Activated naive CD8-positive, alpha-beta T cell treated with anti-CD3 and anti-CD28 coated beads, Interleukin-2, amount 50 U/mL, for 16 hours (primary cell): Measurements from ENCODE around the gene ADAMTS20.

Experiments used
- DNase-seq: peaks from one replicate; pipeline ENCODE4 v3.0.0-alpha.2; 2020; ENCODE audit warnings: low read depth, low spot score

The ADAMTS20 gene

DNA sequence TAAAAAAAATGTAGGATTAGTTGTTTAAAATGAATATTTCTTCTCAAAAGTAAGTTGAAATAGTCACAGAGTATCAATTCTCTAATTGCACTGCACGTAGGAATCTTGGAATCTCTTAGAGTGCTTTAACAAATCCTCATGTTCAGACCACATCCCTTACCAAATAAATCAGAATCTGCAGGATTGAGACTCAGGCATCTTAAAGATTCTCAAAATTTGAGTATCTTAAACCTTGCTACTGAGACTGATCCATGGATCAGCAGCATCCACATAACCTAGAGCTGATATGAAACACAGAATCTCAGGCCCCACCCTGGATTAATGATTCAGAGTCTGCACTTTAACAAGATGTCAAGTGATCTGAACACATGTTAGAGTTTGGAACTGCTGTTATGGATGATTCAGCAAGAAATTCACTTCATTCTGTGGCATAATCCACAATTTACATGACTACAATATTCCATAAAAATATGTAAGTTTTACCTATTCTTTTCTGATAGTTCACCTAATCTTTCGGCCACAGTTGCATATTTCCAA lies 58.7 kb downstream of the ADAMTS20 start:
- no peak for DNase-seq

GRCh38 chr12:43482311-43483085 lies 69.5 kb downstream of the ADAMTS20 start:
- DNase-seq = no peak

GRCh38 chr12:43480591-43480990 lies 71.4 kb downstream of the ADAMTS20 start:
- no peak for DNase-seq

- no peak for DNase-seq
These were observed 89.3 kb downstream of the ADAMTS20 start for GRCh38 chr12:43462741-43463140.

- DNase-seq = no peak
These were observed 89.9 kb downstream of the ADAMTS20 start for GRCh38 chr12:43462080-43462479.

DNA sequence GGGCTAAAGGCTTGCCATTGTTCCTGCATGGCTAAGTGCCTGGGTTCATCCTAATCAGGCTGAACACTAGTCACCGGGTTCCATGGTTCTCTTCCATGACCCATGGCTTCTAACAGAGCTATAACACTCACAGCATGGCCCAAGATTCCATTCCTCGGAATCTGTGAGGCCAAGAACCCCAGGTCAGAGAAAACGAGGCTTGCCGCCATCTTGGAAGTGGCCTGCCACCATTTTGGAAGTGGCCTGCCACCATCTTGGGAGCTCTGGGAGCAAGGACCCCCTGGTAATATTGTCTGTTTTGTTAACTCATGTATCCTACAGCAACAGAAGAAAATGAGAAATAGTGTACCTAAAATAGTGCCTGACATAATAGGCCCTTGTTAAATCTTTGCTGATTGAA lies 92.7 kb downstream of the ADAMTS20 start:
- DNase-seq = no peak

DNA sequence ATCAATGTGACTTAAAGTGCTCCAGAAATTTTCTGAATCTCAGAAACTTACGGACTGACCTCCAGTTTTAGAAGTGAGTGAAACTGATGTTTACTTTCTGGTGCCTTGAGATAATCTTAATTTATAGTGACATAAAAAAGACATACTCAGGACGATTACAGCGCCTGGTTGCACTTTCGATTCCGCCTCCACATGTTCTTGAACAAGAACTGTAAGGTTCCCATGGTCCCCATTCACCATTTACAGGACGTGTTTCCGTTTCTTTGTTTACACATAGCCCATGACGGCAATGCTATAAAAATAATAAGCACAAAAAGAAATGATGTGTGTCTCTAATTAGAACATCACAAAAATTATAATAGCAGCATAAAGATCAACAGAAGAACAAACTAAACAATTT lies 98.2 kb downstream of the ADAMTS20 start:
- no peak for DNase-seq

DNA sequence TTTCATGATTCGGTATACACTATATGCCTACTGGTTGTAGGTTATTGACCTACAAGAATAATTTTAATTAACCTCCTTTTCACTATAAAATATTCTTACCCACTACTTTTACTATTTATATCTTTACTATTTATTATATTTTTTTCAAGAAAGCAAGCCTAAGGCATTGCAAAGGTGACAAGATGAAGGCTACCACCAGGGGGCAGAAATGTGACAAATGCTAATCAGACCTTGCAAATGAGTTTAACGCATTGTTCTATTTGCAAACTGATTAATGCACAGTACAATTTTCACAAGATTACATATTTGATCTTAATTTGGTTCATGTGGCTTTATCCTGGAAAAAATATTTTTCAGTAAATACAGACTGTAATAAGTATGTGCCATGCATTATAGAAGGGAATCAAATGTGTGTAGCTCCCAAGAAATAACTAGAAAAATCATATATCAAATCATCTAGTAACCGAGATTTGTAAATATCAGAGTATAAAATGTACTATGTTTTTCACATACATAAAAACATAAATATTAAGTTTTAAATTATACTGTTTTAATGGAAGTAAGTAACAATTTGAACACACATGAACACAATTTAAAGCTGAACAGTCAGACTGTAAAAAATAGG lies 107.0 kb downstream of the ADAMTS20 start:
- peak; percentile 6 for DNase-seq

DNA sequence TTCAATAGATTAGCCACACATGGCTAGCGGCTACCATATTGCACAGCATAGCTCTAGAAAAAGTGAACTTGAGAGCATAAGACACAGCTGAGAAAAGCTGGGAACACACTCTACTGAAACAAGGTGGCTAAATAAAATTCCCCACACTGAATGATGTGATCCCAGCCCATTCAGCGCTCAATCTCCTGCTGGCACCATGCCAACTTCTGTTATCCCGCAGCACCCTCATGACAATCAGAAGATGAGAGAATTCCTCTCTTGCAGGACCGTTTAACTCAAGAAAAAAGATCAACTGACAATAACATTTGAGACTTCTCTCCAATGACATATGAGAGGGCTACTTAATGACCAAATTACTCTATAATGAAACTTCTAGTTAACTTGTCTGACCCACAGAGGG lies 115.4 kb downstream of the ADAMTS20 start:
- DNase-seq = no peak

DNA sequence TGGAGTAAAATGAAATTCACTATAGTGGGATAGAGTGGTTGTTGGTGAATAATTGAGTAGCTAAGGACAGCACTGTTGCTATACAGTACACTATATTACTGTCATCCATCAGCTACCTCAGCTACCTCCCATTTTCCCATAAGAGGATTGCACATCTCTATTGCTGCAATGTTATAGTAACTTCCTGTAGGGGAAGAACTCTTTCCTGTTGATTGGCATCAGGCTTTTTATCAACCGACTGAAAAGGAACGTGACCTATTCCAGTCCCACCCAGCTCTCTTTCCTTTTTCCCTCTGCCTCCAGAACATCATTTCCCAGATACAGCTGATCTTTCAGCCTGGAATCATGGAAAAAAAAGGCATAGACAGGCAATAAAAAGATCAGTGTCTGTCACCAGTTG lies 117.4 kb downstream of the ADAMTS20 start:
- no peak for DNase-seq

DNA sequence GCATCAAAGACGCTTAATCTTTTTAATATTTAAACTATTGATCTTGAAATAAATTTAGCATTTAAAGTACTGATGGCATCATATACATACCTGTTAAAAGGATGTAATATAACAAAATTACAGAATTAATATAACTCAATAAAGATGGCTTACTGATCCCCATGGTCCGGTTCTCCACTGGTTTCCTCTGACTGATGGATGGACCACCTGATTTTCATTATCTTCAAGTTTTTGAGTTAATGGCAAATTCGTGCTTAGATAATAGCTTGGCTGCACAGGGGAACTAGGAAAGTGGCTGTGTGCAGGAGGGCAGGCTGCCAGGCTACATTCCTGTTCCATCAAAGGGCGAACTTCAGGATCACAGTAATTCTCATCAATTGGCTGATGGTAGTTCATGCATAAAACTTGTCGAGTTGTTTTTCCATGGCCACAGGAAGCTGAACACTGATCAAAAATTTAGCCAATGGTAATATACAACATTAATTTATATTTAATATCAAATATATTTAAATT lies 123.9 kb downstream of the ADAMTS20 start:
- DNase-seq = no peak

- no peak for DNase-seq
These were observed 126.6 kb downstream of the ADAMTS20 start for GRCh38 chr12:43425361-43425760.

- DNase-seq = no peak
These were observed 135.0 kb downstream of the ADAMTS20 start for GRCh38 chr12:43416981-43417380.

DNA sequence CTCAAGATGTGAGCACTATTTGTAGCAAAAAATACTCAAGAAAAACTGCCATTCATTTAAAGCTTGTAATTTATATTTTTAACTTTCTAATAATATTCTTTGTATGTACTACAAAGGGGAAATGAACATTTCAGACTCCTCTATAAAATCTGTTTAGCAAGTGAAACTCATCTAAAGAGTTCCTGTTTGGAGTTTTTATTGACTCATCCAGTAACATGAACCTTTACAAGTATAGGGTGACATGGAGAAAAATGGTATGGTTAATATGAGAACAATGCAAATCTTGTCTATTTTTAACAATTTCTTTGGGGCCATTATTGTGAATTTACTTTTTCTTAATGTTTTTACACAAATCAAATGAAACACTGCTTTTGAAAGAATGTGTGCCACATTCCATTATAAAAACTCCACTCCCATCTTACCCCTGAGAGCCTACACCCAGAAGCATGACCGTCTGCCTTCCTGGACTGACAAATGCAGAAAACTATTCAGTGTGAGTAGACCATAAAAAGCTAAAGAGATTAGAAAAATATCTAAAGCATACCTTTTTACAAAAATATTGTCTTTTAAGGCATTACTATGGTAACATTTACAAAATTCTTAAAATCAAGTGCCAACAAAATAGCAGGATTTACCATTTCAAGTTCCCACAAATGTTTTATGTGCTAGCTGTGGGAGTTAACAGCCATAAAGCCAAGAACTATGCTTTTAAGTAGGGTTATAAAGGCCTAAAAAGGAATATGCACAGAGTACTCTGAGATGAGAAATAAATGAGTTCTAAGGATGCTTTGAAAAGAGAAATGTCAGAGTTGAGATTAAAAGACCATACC lies 144.0 kb downstream of the ADAMTS20 start:
- no peak for DNase-seq

GRCh38 chr12:43406801-43407200 lies 145.2 kb downstream of the ADAMTS20 start:
- DNase-seq = no peak

DNA sequence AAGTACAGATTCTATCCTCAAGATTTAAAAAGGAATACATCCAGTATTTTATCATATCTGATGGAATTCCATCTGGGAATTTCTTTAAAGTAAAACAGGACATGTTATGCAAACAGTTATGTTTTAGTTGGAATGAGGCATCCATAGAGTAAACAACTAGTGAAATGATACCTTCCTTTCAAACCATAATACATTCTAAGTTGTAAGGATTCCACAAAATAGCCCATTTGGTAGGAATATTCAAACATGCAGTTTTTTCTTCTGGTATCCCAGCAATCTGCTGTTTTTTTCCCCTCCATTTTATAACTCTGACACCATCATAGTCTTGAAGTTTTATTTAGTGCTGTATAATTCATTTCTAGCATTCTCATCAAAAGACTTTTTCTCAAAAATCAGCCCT lies 149.6 kb downstream of the ADAMTS20 start:
- no peak for DNase-seq

DNA sequence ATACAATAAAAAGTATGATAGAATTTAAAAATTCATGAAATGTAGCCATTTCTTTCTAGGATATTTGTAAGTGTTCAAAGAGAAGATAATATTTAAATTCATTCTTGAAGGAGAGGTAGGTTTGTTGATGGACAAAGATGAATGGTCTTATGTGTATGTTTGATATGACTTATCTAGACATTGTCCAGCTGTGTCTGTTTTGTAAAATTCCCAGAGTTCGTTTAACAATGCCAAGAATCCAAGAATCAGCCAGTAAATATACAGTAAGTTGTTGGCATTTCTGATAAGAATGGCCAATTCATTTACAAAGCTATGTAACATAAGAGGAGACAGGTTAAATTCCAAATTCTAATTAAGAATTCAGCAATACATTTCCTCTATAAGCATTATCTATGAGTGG lies 150.9 kb downstream of the ADAMTS20 start:
- no peak for DNase-seq

GRCh38 chr12:43396671-43397070 lies 155.3 kb downstream of the ADAMTS20 start:
- no peak for DNase-seq

GRCh38 chr12:43392116-43392515 lies 159.9 kb downstream of the ADAMTS20 start:
- DNase-seq = no peak

DNA sequence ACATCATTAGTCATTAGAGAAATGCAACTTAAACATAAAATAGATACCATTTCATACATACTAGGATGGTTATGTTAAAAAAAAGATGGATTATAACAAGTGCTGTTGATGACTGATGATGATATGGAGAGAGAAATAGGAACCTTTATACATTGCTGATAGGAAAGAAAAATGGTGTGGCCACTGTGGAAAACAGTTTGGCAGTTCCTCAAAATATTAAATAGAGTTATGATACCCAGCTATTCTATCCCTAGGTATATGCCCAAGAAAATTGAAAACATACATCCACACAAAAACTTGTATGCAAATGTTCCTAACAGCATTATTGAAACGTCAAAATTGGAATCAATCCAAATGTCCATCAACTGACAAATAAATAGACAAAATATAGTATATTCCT lies 170.1 kb downstream of the ADAMTS20 start:
- no peak for DNase-seq

- no peak for DNase-seq
These were observed 173.6 kb downstream of the ADAMTS20 start for GRCh38 chr12:43378448-43378847.

DNA sequence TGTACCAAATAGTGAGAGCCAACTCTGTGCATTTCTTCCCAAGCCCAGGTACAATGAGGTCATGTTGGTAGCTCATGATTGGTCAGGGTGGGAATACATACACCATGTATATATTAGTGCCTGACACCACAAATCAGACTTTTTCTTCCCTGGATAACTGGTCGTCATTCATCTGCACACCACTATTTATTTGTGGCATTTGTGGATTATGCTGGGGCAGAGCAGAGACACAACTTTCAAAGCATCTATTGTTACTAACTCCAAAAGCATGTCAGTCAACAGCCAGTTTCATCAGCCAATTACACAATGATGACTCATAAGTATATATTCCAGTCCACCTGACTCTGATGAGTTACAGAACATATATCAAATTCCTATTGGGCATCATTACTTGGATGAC lies 181.7 kb downstream of the ADAMTS20 start:
- no peak for DNase-seq
